HepG2 (cell line): ENCODE results near the gene IFNK. TPM values are rescaled to one million over a fixed set of nuclear protein-coding genes. Genes with fewer than 3 reads are reported as not detected.

ENCODE experiments used
- HES4 ChIP-seq: sonication (generic); formaldehyde crosslinking; IDR thresholded peaks from 2 replicates; pipeline ENCODE4 v1.9.0; 2021; ENCODE audit warnings: mild to moderate bottlenecking, missing genetic modification reagents, borderline replicate concordance
- MTF2 ChIP-seq: sonication (generic); formaldehyde crosslinking; IDR thresholded peaks from 2 replicates; pipeline ENCODE4 v1.5.0; 2020; ENCODE audit warnings: missing genetic modification reagents, borderline replicate concordance
- NONO ChIP-seq, 2 experiments: fragments of 450-650 bp in 1 of 2; sonication (generic) in 1 of 2; formaldehyde crosslinking in 1 of 2; IDR thresholded peaks in 1 of 2; conservative IDR thresholded peaks in 1 of 2; 2 replicates each; pipeline versions ENCODE4 v1.6.1 to v1.8.0; 2017 to 2022; ENCODE audit warnings: mild to moderate bottlenecking in 1 of 2, missing genetic modification reagents in 1 of 2, moderate library complexity in 1 of 2
- PAWR ChIP-seq: sonication (generic); formaldehyde crosslinking; IDR thresholded peaks from 2 replicates; pipeline ENCODE4 v1.4.0; 2020; ENCODE audit warnings: missing genetic modification reagents, mild to moderate bottlenecking, borderline replicate concordance
- RARG ChIP-seq: sonication (generic); formaldehyde crosslinking; IDR thresholded peaks from 2 replicates; pipeline ENCODE4 v1.4.0; 2020; ENCODE audit warnings: low read depth, mild to moderate bottlenecking, missing genetic modification reagents
- SOX5 ChIP-seq: IDR thresholded peaks from 2 replicates; pipeline ENCODE4 v1.6.1; 2016; ENCODE audit warnings: borderline replicate concordance
- SOX6 ChIP-seq, 2 experiments: fragments of 450-650 bp in 1 of 2; sonication (generic) in 1 of 2; formaldehyde crosslinking in 1 of 2; IDR thresholded peaks; 2 replicates each; pipeline versions ENCODE4 v1.4.0 to v1.6.1; 2017 to 2020; ENCODE audit warnings: antibody characterized with exemption in 1 of 2, mild to moderate bottlenecking in 1 of 2, missing genetic modification reagents in 1 of 2
- SP2 ChIP-seq: sonication (generic); formaldehyde crosslinking; IDR thresholded peaks from 2 replicates; pipeline ENCODE4 v1.5.1; 2020; ENCODE audit warnings: mild to moderate bottlenecking, missing genetic modification reagents
- TCF7 ChIP-seq: sonication (generic); IDR thresholded peaks from 2 replicates; pipeline ENCODE4 v1.6.1; 2016; ENCODE audit warnings: antibody characterized with exemption, low read depth
- ZC3H4 ChIP-seq: sonication (generic); formaldehyde crosslinking; IDR thresholded peaks from 2 replicates; pipeline ENCODE4 v1.4.0; 2020; ENCODE audit warnings: missing genetic modification reagents, borderline replicate concordance
- ZNF10 ChIP-seq: sonication (generic); formaldehyde crosslinking; IDR thresholded peaks from 2 replicates; pipeline ENCODE4 v1.4.0; 2020; ENCODE audit warnings: mild to moderate bottlenecking, low read depth, missing genetic modification reagents, borderline replicate concordance
- ZNF431 ChIP-seq: sonication (generic); formaldehyde crosslinking; IDR thresholded peaks from 2 replicates; pipeline ENCODE4 v1.9.0; 2022; ENCODE audit warnings: missing genetic modification reagents, low read depth, mild to moderate bottlenecking, borderline replicate concordance
- ZNF496 ChIP-seq: sonication (generic); formaldehyde crosslinking; IDR thresholded peaks from 2 replicates; pipeline ENCODE4 v1.8.1; 2023; ENCODE audit warnings: mild to moderate bottlenecking, moderate library complexity, missing genetic modification reagents; ENCODE audit not compliant: insufficient replicate concordance
- ZNF660 ChIP-seq: sonication (generic); formaldehyde crosslinking; IDR thresholded peaks from 2 replicates; pipeline ENCODE4 v1.5.1; 2020; ENCODE audit warnings: mild to moderate bottlenecking, low read depth, missing genetic modification reagents, borderline replicate concordance
- ZNF747 ChIP-seq: sonication (generic); formaldehyde crosslinking; IDR thresholded peaks from 2 replicates; pipeline ENCODE4 v1.8.1; 2023; ENCODE audit warnings: missing genetic modification reagents, mild to moderate bottlenecking, borderline replicate concordance
- ZNF839 ChIP-seq: sonication (generic); formaldehyde crosslinking; IDR thresholded peaks from 2 replicates; pipeline ENCODE4 v1.4.0; 2020; ENCODE audit warnings: missing genetic modification reagents, mild to moderate bottlenecking, borderline replicate concordance
- ZSCAN25 ChIP-seq: sonication (generic); formaldehyde crosslinking; IDR thresholded peaks from 2 replicates; pipeline ENCODE4 v1.8.0; 2022; ENCODE audit warnings: mild to moderate bottlenecking, missing genetic modification reagents
- polyA plus RNA-seq, 8 experiments: library from polyadenylated mRNA; depleted of rRNA in 3 of 8; stranded (reverse) in 7 of 8; unstranded in 1 of 8; fragments of >200 nt; fragmentation: Illumina TruSeq in 4 of 8; extraction: Trizol in 4 of 8; gene quantifications; 2 replicates each; pipeline versions ENCODE4 v1.2.1 to v1.2.3, GENCODE V29; 2011 to 2016; ENCODE audit warnings: low read depth in 4 of 8, missing spikeins in 1 of 8, mixed read lengths in 1 of 8; ENCODE audit not compliant: insufficient read depth in 1 of 8
- total RNA-seq, 5 experiments: library from RNA; depleted of rRNA; stranded (reverse); fragments of >200 nt; fragmentation: Illumina TruSeq; extraction: Trizol; gene quantifications; 2 replicates each; pipeline ENCODE4 v1.2.3, GENCODE V29; 2016; ENCODE audit warnings: low read depth in 1 of 5
- TF ChIP-seq, protein P1 (sequence below): sonication (generic); formaldehyde crosslinking; IDR thresholded peaks from 2 replicates; pipeline ENCODE4 v1.8.0; 2022; ENCODE audit warnings: mild to moderate bottlenecking, missing genetic modification reagents; ENCODE audit not compliant: insufficient replicate concordance
- TF ChIP-seq, protein P2 (sequence below): sonication (generic); formaldehyde crosslinking; IDR thresholded peaks from one replicate; pipeline ENCODE4 v1.5.1; 2020; ENCODE audit warnings: mild to moderate bottlenecking, missing genetic modification reagents; ENCODE audit errors: not compliant biosample characterization
- TF ChIP-seq, protein P3 (sequence below): sonication (generic); formaldehyde crosslinking; IDR thresholded peaks from 2 replicates; pipeline ENCODE4 v1.4.0; 2020; ENCODE audit warnings: missing genetic modification reagents

The IFNK gene
- total and polyA plus RNA-seq, 2 of the 13 experiments (the other 11 are each of a cell fraction or from before 2014, with no cell fraction given), result not detected

DNA sequence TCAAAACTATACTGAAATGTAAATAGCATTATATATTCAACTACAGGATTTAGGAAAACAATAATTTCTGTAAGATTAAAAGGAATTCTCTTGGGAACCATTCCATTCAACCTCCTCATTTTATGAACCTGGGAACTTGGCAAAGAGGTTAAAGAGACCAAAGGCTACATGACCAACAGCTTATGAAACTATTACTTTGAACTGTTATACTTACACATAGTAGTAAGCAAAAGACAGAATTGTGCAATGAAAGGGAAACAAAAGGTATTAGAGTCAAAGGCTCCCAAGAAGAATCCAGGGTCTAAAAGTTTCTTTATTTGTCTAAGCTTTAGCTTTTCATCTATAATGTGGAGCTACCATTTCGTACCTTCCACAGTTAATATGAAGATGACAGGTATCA lies 42.0 kb downstream of the IFNK start (continued):
- TF ChIP-seq, protein P1, sequence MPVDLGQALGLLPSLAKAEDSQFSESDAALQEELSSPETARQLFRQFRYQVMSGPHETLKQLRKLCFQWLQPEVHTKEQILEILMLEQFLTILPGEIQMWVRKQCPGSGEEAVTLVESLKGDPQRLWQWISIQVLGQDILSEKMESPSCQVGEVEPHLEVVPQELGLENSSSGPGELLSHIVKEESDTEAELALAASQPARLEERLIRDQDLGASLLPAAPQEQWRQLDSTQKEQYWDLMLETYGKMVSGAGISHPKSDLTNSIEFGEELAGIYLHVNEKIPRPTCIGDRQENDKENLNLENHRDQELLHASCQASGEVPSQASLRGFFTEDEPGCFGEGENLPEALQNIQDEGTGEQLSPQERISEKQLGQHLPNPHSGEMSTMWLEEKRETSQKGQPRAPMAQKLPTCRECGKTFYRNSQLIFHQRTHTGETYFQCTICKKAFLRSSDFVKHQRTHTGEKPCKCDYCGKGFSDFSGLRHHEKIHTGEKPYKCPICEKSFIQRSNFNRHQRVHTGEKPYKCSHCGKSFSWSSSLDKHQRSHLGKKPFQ (CRISPR knock-in tag), result no peak
- TF ChIP-seq RARG (CRISPR knock-in tag) (no peak), NONO (IDR thresholded peaks at IDR 0.05) (no peak), NONO (CRISPR knock-in tag; conservative IDR thresholded peaks at IDR 0.05) (no peak), ZNF431 (CRISPR knock-in tag) (no peak), ZSCAN25 (CRISPR knock-in tag) (no peak), SP2 (CRISPR knock-in tag) (no peak), ZNF839 (CRISPR knock-in tag) (no peak), TCF7 (peak; percentile 73), ZNF496 (CRISPR knock-in tag) (no peak), SOX5 (CRISPR knock-in tag) (peak; percentile 90), ZNF747 (CRISPR knock-in tag) (no peak), ZC3H4 (no peak), PAWR (CRISPR knock-in tag) (no peak), HES4 (CRISPR knock-in tag) (no peak), SOX6 (IDR thresholded peaks at IDR 0.05) (no peak), SOX6 (CRISPR knock-in tag; IDR thresholded peaks at IDR 0.05) (peak; percentile 74; the same call in 1 of the 2 replicates), ZNF660 (CRISPR knock-in tag) (no peak), MTF2 (CRISPR knock-in tag) (no peak), ZNF10 (CRISPR knock-in tag) (no peak)
- TF ChIP-seq, protein P2, sequence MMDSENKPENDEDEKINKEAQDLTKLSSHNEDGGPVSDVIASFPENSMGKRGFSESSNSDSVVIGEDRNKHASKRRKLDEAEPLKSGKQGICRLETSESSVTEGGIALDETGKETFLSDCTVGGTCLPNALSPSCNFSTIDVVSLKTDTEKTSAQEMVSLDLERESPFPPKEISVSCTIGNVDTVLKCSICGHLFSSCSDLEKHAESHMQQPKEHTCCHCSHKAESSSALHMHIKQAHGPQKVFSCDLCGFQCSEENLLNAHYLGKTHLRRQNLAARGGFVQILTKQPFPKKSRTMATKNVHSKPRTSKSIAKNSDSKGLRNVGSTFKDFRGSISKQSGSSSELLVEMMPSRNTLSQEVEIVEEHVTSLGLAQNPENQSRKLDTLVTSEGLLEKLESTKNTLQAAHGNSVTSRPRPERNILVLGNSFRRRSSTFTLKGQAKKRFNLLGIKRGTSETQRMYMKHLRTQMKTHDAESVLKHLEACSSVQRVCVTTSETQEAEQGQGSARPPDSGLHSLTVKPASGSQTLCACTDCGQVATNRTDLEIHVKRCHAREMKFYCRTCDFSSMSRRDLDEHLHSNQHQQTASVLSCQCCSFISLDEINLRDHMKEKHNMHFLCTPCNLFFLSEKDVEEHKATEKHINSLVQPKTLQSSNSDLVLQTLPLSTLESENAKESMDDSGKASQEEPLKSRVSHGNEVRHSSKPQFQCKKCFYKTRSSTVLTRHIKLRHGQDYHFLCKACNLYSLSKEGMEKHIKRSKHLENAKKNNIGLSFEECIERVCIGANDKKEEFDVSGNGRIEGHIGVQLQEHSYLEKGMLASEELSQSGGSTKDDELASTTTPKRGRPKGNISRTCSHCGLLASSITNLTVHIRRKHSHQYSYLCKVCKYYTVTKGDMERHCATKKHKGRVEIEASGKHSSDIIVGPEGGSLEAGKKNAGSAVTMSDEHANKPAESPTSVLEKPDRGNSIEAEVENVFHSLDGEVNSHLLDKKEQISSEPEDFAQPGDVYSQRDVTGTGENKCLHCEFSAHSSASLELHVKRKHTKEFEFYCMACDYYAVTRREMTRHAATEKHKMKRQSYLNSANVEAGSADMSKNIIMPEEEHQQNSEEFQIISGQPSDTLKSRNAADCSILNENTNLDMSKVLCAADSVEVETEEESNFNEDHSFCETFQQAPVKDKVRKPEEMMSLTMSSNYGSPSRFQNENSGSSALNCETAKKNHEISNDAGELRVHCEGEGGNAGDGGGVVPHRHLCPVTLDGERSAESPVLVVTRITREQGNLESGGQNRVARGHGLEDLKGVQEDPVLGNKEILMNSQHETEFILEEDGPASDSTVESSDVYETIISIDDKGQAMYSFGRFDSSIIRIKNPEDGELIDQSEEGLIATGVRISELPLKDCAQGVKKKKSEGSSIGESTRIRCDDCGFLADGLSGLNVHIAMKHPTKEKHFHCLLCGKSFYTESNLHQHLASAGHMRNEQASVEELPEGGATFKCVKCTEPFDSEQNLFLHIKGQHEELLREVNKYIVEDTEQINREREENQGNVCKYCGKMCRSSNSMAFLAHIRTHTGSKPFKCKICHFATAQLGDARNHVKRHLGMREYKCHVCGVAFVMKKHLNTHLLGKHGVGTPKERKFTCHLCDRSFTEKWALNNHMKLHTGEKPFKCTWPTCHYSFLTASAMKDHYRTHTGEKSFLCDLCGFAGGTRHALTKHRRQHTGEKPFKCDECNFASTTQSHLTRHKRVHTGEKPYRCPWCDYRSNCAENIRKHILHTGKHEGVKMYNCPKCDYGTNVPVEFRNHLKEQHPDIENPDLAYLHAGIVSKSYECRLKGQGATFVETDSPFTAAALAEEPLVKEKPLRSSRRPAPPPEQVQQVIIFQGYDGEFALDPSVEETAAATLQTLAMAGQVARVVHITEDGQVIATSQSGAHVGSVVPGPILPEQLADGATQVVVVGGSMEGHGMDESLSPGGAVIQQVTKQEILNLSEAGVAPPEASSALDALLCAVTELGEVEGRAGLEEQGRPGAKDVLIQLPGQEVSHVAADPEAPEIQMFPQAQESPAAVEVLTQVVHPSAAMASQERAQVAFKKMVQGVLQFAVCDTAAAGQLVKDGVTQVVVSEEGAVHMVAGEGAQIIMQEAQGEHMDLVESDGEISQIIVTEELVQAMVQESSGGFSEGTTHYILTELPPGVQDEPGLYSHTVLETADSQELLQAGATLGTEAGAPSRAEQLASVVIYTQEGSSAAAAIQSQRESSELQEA (CRISPR knock-in tag), result no peak
- TF ChIP-seq, protein P3, sequence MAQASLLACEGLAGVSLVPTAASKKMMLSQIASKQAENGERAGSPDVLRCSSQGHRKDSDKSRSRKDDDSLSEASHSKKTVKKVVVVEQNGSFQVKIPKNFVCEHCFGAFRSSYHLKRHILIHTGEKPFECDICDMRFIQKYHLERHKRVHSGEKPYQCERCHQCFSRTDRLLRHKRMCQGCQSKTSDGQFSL (CRISPR knock-in tag), result no peak
